GM19328 (cell line): Measurements from ENCODE around the gene TENT4B.

Experiments
- ATAC-seq: cut with Tn5 transposase; IDR thresholded peaks from one replicate; pipeline ENCODE4 v1.9.1; 2021; ENCODE audit warnings: mild to moderate bottlenecking, moderate library complexity; ENCODE audit not compliant: unreplicated experiment

Gene TENT4B

DNA sequence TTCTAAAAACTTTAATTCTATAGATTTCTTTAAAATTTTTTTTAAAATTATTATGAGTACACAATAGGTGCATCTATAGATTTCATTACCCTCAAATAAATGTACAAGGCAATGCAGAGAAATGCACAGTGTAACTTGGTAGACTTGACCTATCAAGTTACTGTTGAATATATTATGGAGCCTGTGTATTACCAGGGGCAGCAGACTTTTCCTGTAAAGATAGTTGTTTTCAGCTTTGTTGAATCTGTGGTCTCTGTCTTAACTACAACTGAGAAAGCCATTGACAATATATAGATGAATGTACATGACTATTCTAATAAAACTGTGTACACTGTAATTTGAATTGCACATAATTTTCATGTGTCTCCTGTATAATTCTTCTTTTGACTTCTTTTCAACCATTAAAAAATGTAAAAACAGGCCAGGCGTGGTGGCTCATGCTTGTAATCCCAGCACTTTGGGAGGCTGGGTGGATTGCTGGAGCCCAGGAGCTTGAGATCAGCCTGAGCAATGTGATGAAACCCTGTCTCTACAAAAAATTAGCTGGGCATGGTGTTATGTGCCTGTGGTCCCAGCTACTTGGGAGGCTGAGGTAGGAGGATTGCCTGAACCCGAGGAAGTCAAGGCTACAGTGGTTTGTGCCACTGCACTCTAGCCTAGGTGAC is 39.4 kb downstream of the TENT4B start:
- no peak for ATAC-seq

DNA sequence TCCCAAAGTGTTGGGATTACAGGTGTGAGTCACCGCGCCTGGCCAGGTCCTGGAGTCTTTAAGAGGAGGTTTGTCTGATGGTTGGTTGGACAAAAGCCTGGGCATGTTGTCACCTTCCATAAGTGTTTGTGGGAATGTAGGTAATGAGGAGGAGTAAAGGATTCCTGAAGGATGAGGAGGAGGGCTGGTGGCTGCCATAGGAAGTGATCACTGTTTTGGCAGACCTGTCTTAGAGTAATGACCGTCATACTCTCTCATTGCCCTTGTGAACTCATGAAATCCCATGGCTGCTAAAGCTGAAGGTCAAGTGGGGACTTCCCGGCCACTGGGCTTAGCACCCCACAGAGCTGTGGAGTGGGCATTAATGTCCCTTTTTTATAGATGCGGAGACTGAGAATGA is 40.5 kb downstream of the TENT4B start:
- no peak for ATAC-seq

DNA sequence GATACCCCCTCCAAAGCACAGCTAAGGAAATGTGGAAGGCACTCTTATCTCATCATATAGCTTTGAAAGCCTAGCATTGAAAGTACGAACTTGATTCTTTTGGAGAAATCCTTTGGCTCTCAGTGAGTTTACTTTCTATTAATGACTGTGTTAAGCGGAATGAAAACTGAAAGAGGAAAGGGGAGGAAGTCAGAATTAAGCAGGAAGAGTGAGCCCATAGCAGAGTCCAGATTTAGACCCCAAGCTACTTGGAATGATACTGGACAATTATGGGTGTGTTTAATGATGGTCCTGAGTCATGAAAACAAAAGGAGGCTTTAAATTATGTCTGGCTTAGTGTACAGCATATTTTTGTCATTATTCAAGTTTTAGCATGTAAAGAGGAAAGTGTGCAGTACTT is 42.2 kb downstream of the TENT4B start:
- ATAC-seq: no peak

DNA sequence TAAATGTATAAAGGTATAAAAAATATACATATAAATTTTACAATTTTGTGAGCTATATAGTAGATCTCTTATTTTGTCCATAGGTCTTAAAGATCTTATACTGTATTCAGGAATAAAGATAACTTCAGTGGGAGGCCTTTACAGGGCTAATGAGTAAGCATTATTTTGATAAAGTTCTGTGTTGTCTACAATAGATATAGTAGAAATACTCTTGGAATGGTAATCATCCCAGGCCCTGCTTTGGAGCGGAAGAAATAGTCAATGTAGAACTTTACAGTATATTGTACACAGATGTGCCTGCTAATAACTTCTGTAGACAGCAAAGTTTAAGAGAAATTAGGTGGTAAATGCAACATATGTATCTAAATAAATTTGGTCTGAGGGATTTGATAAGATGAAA is 42.6 kb downstream of the TENT4B start:
- no peak for ATAC-seq

DNA sequence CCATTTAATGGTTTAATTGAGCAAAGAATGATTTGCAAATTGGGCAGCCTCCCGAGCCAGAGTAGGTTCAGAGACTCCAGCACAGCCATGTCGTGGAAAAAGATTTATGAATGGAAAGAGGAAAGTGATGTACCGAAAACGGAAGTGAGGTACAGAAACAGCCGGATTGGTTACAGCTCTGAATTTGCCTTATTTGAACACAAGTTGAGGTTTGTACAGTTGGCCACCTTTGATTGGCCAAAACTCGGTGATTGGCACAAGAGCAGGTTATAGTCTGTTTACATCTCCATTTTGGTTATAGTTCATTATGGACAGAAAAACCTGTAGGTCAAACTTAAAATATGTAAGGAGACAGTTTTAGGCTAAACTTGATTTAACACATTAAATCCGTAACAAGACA is 44.5 kb downstream of the TENT4B start:
- no peak for ATAC-seq

DNA sequence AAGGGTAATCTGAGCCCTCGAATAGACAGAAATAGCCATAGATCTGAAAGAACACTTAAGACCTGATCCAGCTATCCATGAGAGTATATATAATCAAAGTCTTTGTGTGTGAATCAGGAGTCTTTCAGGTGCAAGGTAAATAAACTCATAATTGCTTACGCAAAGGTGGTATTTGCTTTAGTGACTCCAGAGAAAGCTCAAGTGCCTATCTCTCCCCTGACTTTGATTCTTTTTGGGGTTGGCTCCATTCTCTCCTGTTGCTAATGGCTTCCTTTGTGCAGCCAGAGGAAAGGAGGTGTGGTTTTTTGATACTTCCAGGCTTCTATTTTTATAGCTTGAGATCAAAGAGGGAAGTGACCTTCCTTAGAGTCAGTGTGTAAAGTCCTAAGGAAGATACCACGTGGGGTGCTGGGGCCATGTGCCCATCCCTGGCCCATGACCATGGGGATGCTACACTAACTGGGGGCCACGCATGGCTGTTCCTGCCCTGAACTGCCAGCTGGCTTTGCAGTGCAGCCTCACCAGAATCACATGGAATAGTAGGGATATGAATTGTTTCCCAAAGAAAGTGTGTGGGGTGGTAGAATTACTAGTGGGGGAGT is 45.8 kb downstream of the TENT4B start:
- no peak for ATAC-seq

DNA sequence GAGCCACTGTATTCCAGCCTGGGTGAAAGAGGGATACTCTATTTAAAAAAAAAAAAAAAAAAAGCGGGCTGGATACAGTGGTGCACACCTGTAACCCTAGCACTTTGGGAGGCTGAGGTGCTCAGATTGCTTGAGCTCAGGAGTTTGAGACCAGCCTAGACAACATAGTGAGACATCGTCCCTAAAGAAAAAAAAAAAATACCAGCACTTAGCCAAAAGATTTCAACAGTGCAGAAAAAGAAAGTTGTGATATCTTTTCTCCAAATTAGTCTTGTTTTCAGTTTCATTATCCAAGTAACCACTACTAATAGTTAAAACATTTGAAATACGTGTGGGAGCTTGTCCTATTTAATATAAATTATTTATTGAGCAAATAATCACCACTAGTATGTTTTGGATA is 48.7 kb downstream of the TENT4B start:
- ATAC-seq: no peak

DNA sequence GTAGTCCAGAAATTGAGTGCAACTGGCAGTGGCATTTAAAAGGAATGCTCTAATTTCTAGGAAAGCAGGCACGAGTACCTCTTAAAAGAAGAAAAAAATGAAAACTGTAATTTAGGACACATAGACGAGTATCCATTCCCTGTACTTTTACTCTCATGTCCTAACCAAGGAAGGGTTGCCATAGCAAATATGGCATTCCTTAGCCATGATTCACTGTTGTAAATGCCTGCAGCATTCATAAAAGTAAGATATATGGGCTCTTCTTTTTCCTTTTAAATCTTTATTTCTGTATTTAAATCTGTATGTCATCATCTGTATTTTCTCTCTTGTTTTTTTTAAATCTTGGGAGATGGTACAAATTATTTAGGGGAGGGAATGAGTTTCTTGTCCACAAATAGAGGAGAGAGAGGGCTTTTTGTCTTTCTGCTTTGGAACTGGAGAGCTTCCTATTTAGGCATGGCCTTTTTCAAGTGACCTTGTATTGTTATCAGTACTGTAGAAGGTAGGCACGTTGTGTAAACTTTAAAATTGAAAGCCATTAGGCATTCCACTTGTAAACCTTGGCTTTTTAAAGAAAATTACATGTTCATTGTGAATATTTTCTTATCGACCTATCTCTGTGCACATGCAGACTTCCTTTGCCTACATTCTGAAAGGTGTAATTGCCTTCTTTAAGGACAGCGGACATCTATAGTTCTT is 50.0 kb downstream of the TENT4B start:
- no peak for ATAC-seq

DNA sequence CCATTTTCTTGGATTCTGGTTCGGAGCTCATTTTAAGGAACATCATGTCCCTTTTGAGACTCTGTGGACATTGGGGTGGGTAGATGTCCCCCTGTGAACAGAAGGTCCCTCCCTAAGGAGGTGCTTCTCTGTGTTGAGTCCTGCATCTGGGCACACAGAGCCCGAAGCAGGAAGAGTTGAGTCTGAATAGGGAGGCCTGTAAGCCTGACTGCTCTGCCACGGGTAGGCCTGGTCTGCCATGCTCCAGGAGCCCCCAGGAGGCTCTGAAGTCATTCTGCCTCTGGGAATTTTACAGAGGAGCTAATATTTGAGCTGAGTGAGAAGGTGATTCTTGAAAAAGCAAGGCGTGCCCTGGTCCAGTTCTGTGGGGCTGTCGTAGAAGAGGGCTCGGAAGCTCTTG is 50.6 kb downstream of the TENT4B start:
- no peak for ATAC-seq

DNA sequence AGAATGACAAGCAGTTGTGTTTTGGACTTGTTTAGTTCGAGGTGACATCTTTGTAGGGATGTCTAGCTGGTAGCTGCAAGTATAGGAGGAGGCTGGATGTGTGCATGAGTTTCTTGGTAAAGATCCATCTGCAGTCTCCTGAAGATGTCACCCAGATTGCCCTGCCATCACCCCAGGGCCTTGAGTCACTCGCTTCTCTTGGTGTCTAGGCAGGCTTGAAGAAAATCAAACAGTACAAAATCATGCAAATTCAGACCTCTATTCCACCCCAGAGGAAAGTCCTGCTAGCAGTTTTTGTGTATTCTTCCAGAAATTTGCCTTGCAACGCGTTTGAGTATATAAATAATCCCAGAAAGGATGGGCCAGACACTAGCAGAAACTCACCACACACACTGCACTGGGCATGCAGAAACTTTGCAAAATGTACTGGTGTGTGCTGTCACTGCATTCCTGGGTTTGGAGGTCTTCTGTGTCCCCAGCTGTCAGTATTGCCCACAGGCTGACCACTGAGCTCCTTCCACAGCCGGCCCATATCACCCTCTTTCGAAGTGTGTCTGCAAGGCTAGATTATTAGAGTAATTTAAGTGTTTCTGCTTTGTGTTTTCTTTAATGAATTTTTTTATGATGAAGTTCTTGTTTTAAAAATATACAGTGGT is 51.5 kb downstream of the TENT4B start:
- ATAC-seq: no peak

DNA sequence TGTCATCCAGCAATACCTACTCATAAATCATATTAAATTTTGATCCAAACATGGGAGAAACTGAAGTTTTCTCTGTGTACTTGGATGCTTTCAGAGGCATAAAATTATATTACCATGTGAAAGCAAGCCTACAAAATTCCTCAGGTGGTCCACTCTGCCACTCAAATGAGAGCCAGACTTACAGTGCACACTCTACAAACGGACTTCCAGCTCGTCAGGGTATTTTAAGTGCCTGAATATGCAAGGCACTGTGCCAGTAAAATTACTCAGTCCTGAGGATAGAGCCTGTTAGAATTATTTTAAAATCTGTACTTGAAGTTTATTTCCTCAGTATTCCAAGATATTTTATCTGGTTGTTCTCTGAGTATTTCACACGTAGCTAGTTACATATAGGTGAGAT is 54.5 kb downstream of the TENT4B start:
- no peak for ATAC-seq

DNA sequence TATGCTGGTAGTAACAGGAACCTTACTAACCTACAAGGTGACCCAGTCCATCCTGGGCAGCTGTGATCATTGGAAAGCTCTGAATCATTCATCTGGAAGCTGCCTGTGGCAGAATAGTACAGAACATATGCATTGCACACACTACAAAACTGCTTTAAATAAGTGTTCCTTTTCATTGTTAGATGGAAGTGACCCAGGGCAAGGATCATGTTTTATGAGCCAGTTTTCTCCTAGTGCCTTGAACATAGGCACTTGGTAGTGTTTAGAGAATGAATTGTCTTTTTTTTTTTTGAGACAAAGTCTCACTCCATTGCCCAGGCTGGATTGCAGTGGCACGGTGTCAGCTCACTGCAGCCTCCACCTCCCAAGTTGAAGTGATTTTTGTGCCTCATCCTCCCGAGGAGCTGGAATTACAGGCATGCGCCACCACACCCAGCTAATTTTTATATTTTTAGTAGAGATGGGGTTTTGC is 55.4 kb downstream of the TENT4B start:
- ATAC-seq: no peak

DNA sequence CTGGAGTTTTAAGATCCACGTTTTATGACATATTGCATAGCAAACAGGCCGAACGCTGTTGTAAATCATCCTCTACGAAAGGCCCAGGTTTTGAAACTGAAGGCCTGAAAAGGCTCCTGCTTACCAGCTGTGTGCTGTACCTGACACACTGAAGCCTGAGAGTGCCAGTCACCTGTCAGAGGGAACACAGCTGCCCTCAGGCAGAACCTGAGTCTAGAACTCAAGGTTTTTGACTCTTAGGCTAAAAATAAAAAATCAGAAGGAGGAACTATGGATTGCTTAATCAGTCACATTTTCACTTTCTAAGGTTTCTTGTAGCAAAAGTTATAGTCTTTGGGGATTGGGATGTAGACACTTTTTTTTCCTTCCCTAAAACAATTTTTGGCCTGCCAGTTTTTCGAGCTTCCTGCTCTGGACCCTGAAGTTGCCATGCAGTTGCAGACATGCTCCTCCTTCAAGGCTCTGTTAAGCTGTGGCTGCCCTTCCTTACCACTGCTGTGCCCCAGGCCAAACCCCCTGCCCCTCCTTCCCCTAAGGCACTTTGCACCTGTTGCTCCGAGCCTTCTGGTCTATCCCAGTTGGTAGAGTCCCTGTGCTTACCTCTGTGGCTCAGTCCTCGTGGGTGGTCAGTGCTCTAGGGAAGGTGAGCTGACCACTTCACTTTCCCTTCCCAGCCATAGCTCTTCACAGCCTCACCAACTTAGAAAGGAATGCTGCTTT is 56.6 kb downstream of the TENT4B start:
- no peak for ATAC-seq

DNA sequence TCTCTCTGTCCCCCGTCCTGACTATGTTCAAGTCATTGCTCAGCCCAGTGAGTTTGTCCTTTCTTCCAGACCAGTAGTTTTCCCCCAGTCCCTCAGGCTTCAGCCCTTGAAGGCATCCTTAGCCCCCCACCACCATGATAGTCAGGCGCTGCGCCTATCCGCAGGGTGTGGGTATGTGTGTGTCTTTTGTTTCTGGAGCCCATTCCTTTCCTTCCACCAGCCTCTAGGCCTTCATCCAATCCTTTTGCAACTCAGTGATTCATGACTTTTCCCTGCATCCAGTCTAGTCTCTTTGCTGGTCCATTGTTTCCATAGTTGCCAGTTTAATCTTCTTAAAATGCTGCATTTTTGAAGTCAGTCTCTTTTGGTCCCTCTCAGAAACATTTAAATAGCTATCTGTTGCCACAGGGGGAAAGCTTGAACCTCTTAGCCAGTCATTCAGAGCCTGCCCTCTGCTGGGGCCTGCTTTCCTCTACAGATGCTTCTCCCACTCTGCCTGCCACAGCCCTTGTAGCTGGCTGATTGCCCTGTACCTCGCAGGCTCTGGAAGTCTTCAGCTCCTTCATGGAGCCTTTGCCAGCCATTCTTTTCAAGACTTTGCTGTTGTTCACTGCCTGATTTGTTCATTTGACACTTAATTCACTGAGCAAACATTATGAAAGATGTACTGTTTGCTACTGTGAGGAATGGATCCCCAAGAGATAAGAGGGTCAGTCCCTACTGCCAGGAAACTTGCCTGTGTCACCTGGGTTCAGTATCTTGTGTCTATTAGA is 57.3 kb downstream of the TENT4B start:
- peak; percentile 63 for ATAC-seq

DNA sequence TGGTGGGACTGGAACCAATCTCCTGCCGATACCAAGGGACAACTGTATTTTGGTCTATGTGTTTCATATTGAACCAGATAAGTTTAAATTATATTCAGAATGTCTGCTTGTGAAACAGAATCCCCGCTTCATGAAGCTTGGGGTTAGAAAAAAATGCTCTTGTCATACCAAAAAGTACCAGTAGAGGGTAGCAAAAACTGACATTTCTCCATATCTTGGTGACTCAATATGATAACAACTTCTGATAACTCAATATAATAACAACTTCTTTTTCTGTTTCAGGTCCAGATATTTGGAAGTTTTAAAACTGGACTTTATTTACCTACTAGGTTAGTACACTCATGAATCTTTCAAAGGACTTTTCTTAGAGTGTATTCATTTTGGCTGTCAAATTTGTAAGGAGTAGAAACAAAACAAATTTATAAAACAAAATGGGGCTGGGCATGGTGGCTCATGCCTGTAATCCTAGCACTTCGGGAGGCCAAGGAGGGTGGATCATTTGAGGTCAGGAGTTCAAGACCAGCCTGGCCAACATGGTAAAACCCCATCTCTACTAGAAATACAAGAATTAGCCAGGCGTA is 60.9 kb downstream of the TENT4B start:
- ATAC-seq: no peak

DNA sequence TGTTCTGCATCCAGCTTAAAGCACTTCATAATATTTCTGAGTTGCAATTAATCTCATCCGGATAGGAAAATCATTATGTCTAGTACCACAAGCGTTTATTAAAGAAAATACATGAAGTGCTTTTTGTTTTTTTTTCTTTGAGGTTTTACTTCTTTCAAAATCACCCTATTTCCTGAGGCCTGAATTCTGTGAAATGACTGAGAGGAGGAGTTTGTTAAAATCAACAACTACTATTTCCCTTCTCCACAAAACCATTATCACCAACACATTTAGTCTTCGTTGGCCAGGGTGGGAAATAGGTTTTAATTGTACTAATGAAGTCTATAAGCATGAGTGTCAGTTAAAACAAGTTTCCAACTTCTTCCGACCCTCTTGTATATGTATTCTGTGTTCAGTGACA is 62.6 kb downstream of the TENT4B start:
- no peak for ATAC-seq

DNA sequence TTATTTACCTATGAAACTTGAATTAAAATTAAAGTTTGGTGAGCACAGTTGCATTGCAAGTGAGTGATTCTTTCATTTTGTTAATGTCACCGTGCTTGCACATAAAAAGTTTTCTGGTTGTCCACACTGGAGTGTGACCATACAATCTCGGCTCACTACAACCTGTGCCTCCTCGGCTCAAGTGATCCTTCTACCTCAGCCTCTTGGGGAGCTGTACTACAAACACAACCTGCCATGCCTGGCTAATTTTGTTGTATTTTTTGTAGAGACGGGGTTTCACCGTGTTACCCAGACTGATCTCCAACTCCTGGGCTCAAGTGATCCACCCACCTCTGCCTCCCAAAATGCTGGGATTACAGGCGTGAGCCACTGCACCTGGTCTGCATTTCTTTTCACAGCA is 63.1 kb downstream of the TENT4B start:
- ATAC-seq: no peak

DNA sequence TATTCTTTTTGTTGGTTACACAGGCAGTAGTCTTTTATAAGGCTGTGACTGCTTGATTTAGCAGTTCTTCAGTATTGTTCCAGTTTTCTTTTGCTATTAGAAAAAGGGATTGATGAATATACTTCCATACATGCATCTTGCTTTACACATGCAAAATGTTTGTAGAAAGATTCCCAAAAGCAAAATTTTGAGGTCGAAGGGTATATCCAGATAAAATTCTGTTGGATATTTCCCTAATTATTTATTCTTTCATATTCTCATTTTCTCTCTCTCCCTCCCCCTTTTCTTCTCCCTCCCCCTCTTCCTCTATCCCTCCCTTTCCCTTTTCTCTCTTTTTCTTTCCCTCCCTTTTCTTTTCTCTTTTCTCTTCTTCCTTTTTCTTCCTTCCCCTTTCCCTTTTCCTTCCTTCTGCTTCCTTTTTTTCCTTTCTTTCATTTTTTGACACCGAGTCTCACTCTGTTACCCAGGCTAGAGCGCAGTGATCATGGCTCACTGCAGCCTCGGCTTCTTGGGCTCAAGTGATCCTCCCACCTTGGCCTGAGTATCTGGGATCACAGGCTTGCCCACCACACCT is 66.4 kb downstream of the TENT4B start:
- no peak for ATAC-seq

DNA sequence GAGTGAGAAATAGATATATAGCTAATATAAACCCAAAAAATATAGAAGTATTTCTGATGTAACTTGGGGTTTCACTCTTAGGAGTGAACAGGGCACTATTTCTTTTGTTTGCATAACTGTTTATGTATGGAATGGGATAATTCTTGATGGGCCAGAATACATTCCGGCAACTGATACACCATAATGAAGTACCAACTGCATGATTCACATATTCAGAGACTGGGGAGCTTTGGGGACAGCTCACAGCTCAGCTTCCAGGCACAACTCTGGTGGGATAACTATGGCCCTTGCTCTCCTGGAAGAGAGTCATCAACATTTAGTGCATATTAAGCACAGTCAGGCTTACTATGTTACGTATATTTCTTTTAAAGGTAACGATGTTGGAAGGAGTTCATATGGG is 71.2 kb downstream of the TENT4B start:
- no peak for ATAC-seq

DNA sequence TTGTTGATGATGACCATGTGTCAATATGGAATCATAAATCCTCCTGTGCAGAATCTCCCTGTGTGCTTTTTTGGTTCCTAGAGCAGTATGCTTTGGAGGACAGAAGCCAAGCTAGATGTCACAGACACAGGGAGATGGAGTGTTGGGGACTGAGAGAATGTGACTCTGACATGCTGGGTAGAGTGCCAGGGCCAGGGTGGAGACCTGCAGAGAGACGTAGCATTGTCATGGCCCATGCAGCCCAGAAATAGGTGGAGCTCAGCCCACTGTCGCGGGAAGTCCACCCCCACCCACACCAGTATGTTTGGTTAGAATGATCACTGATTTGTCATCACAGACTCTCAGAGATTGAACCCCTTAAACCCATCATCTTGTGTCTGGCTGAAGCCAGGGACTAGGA is 74.0 kb downstream of the TENT4B start:
- no peak for ATAC-seq
